ENCODE data around the gene PDE8A. TPM values are rescaled to one million over a fixed set of nuclear protein-coding genes. Genes with fewer than 3 reads are reported as not detected.

The PDE8A gene
- total and polyA plus RNA-seq, 2 of the 4 experiments (the other 2 are of a cell fraction), result 32.4 to 35.9 TPM

DNA sequence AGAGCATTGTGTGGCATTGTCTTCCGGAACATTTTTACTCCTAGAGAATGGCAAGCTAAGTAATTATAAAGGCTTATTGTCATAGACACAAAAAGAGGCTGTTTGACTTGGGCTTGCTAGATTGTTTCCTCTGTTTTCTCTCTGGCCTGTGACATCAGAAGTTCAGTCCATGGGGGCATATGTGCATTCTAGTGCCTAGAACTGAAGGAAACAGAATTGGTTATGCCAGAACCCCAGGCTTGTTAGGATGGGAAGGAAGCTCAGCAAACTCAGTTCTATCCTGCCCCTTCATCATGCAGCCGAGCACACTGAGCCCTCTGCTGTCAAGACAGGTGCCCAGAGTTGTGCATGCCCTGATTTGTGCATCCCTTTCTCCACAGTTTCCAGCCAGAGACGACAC, 131.3 kb downstream of the PDE8A start:
- POLR2A ChIA-PET (ENCODE audit: unreplicated experiment), result no interaction called here
- Histone ChIP-seq H4K8ac (ENCODE audit: low read depth in 2 of 2, low read length in 2 of 2) (no peak overlapping the region), H3K4ac (ENCODE audit: low read depth, low read length) (no peak overlapping the region), H3K27me3 (ENCODE audit: control insufficient read depth, insufficient read depth, low read length) (no peaks in the 10 kb centered on the region), H3K4me2 (ENCODE audit: low read depth, low read length) (no peak overlapping the region), H3K4me3 (ENCODE audit: insufficient read depth, low read depth, low read length) (no peak overlapping the region), H3K36me3 (ENCODE audit: control insufficient read depth, insufficient read depth, low read length) (peaks cover 38% of the 10 kb centered on the region), H3K9me3 (ENCODE audit: control insufficient read depth, insufficient read depth, low read length) (no peaks in the 10 kb centered on the region), H3K23ac (ENCODE audit: low read depth, low read length) (no peak overlapping the region), H4K5ac (ENCODE audit: low read depth, low read length) (no peak overlapping the region), H4K20me1 (ENCODE audit: insufficient read depth, low read length) (no peaks in the 10 kb centered on the region), H2AFZ (replicated peaks; ENCODE audit: low read length, poor library complexity) (no peak overlapping the region), H2BK120ac (ENCODE audit: low read depth, low read length) (no peak overlapping the region), H3K27ac (ENCODE audit: insufficient read depth, low read length) (no peak overlapping the region), H3K14ac (replicated peaks; ENCODE audit: low read depth, low read length) (no peak overlapping the region), H3K18ac (ENCODE audit: low read depth, low read length) (no peak overlapping the region), H2BK15ac (ENCODE audit: low read depth, low read length) (no peak overlapping the region), H2AK5ac (ENCODE audit: low read depth, low read length) (no peak overlapping the region), H3K9me1 (ENCODE audit: insufficient read depth, low read length) (peaks cover 27% of the 10 kb centered on the region), H3K9ac (ENCODE audit: low read depth, low read length) (no peak overlapping the region), H2BK20ac (ENCODE audit: low read depth, low read length) (no peak overlapping the region), H3K4me1 (ENCODE audit: control insufficient read depth, insufficient read depth, low read length) (no peaks in the 10 kb centered on the region), H4K91ac (ENCODE audit: insufficient read depth, low read depth, low read length) (no peak overlapping the region), H2BK5ac (ENCODE audit: low read depth, low read length, poor library complexity, severe bottlenecking) (no peak overlapping the region), H3K56ac (ENCODE audit: extremely low read depth, insufficient read depth, low read length) (no peak overlapping the region), H2AK9ac (replicated peaks; ENCODE audit: low read depth, low read length, poor library complexity) (no peak overlapping the region), H3K79me1 (ENCODE audit: low read depth in 1 of 2, low read length in 2 of 2) (peaks cover 6 to 17% of the 10 kb centered on the region in 2 experiments; a peak in 3 of 4 replicates)
- no TSS peak for BruUV-seq (replicated peaks)
- ATAC-seq (ENCODE audit: low read depth) (no peak), DNase-seq (no peak)
- TF ChIP-seq BHLHE40 (IDR thresholded peaks at IDR 0.05; ENCODE audit: low read depth, low read length) (no peak), SMC3 (IDR thresholded peaks at IDR 0.05; ENCODE audit: low read depth, low read length) (no peak), RCOR1 (IDR thresholded peaks at IDR 0.05; ENCODE audit: insufficient replicate concordance, low read length) (no peak), FOS (IDR thresholded peaks at IDR 0.05; ENCODE audit: low read depth, low read length) (no peak), MAFK (IDR thresholded peaks at IDR 0.05; ENCODE audit: low read depth, low read length) (no peak), MAZ (IDR thresholded peaks at IDR 0.05; ENCODE audit: borderline replicate concordance, low read depth, low read length) (no peak), CEBPB (IDR thresholded peaks at IDR 0.05; ENCODE audit: low read depth, low read length) (no peak), RAD21 (IDR thresholded peaks at IDR 0.05; ENCODE audit: low read length) (no peak)
- TF ChIP-seq, protein P1, sequence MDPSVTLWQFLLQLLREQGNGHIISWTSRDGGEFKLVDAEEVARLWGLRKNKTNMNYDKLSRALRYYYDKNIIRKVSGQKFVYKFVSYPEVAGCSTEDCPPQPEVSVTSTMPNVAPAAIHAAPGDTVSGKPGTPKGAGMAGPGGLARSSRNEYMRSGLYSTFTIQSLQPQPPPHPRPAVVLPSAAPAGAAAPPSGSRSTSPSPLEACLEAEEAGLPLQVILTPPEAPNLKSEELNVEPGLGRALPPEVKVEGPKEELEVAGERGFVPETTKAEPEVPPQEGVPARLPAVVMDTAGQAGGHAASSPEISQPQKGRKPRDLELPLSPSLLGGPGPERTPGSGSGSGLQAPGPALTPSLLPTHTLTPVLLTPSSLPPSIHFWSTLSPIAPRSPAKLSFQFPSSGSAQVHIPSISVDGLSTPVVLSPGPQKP (IDR thresholded peaks at IDR 0.05; ENCODE audit: borderline replicate concordance, low read depth, low read length), result no peak
- TF ChIP-seq, protein P2, sequence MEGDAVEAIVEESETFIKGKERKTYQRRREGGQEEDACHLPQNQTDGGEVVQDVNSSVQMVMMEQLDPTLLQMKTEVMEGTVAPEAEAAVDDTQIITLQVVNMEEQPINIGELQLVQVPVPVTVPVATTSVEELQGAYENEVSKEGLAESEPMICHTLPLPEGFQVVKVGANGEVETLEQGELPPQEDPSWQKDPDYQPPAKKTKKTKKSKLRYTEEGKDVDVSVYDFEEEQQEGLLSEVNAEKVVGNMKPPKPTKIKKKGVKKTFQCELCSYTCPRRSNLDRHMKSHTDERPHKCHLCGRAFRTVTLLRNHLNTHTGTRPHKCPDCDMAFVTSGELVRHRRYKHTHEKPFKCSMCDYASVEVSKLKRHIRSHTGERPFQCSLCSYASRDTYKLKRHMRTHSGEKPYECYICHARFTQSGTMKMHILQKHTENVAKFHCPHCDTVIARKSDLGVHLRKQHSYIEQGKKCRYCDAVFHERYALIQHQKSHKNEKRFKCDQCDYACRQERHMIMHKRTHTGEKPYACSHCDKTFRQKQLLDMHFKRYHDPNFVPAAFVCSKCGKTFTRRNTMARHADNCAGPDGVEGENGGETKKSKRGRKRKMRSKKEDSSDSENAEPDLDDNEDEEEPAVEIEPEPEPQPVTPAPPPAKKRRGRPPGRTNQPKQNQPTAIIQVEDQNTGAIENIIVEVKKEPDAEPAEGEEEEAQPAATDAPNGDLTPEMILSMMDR (conservative IDR thresholded peaks at IDR 0.05; ENCODE audit: low read depth, low read length), result no peak
- TF ChIP-seq, protein P3, sequence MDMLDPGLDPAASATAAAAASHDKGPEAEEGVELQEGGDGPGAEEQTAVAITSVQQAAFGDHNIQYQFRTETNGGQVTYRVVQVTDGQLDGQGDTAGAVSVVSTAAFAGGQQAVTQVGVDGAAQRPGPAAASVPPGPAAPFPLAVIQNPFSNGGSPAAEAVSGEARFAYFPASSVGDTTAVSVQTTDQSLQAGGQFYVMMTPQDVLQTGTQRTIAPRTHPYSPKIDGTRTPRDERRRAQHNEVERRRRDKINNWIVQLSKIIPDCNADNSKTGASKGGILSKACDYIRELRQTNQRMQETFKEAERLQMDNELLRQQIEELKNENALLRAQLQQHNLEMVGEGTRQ (IDR thresholded peaks at IDR 0.05; ENCODE audit: low read depth, low read length), result no peak
- intact Hi-C loops (cut with micrococcal nuclease) (no loop called here), in situ Hi-C loops (cut with MboI; ENCODE audit: low sequenced_read_pairs) (no loop called here), dilution Hi-C loops (cut with HindIII; ENCODE audit: low sequenced_read_pairs, unreplicated experiment) (no loop called here)
- WGBS, 2 experiments (ENCODE audit: extremely low coverage in 2 of 2, insufficient read length in 1 of 2), result 90% methylated on average over 2 of the region's 3 CpGs; no CpG with 5 or more reads in 1 of the 2 experiments
- CTCF ChIA-PET, result no interaction called here
